Measurements from ENCODE around the gene METAP2. TPM values are rescaled to one million over a fixed set of nuclear protein-coding genes. Genes with fewer than 3 reads are reported as not detected.

Gene METAP2
- polyA plus RNA-seq, 1 experiment = 135 TPM

DNA sequence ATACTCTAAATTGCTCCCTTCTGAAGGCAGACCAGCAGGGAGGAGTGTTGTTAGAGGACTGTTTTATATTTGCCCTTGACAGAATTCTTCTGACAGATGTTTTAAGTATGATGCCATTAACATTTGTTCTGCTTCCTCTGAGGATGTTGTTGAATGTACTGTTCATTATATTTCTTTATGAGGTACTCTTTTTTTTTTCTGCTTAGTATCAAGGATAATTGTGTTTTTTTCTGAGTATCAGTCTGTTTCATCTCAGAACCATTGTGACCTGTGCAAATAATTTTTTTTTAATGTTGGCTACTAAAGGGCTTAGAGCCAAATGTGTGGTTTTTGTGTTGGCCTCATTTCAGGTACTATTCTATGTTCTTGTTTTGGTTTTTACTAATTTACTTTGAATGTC lies 10.6 kb downstream of the METAP2 start:
- no peaks in the 10 kb centered on the region for H3K27me3 ChIP-seq (ENCODE audit: control insufficient read depth, insufficient read depth, low read length)
- ChIA-PET CTCF (no interaction called here), POLR2A (no interaction called here)
- H3K9me3 ChIP-seq (ENCODE audit: control insufficient read depth, insufficient read depth, low read length) = no peaks in the 10 kb centered on the region
- no peak for DNase-seq (ENCODE audit: low read depth, low spot score)
- no peak overlapping the region for H3K4me3 ChIP-seq (ENCODE audit: low read depth, low read length)
- no peak for TF ChIP-seq CTCF (IDR thresholded peaks at IDR 0.05; ENCODE audit: low read depth, low read length)
- no peak overlapping the region for H3K27ac ChIP-seq (ENCODE audit: low read depth, low read length)

GRCh38 chr12:95487024-95487423 lies 13.1 kb downstream of the METAP2 start:
- Histone ChIP-seq H3K4me3 (ENCODE audit: low read depth, low read length) (no peak overlapping the region), H3K27ac (ENCODE audit: low read depth, low read length) (no peak overlapping the region), H3K9me3 (ENCODE audit: control insufficient read depth, insufficient read depth, low read length) (no peaks in the 10 kb centered on the region), H3K27me3 (ENCODE audit: control insufficient read depth, insufficient read depth, low read length) (no peaks in the 10 kb centered on the region)
- no peak for TF ChIP-seq CTCF (IDR thresholded peaks at IDR 0.05; ENCODE audit: low read depth, low read length)
- CTCF ChIA-PET = no interaction called here
- POLR2A ChIA-PET = no interaction called here
- no peak for DNase-seq (ENCODE audit: low read depth, low spot score)

GRCh38 chr12:95492462-95492861 lies 18.5 kb downstream of the METAP2 start:
- ChIA-PET CTCF (no interaction called here), POLR2A (interaction anchor here (1.6 kb wide), 1 partner anchor 19 kb away, joined by 5 read pairs; the partner anchor contains the start of gene METAP2)
- Histone ChIP-seq H3K4me3 (ENCODE audit: low read depth, low read length) (no peak overlapping the region), H3K9me3 (ENCODE audit: control insufficient read depth, insufficient read depth, low read length) (no peaks in the 10 kb centered on the region), H3K27ac (ENCODE audit: low read depth, low read length) (no peak overlapping the region), H3K27me3 (ENCODE audit: control insufficient read depth, insufficient read depth, low read length) (no peaks in the 10 kb centered on the region)
- DNase-seq (ENCODE audit: low read depth, low spot score) = no peak
- no peak for TF ChIP-seq CTCF (IDR thresholded peaks at IDR 0.05; ENCODE audit: low read depth, low read length)

GRCh38 chr12:95494888-95495287 lies 20.9 kb downstream of the METAP2 start:
- Histone ChIP-seq H3K27me3 (ENCODE audit: control insufficient read depth, insufficient read depth, low read length) (no peaks in the 10 kb centered on the region), H3K4me3 (ENCODE audit: low read depth, low read length) (no peak overlapping the region), H3K27ac (ENCODE audit: low read depth, low read length) (no peak overlapping the region), H3K9me3 (ENCODE audit: control insufficient read depth, insufficient read depth, low read length) (peaks cover 3% of the 10 kb centered on the region; the same call in 1 of the 2 replicates)
- ChIA-PET CTCF (no interaction called here), POLR2A (no interaction called here)
- DNase-seq (ENCODE audit: low read depth, low spot score) = no peak
- TF ChIP-seq CTCF (IDR thresholded peaks at IDR 0.05; ENCODE audit: low read depth, low read length) = no peak

DNA sequence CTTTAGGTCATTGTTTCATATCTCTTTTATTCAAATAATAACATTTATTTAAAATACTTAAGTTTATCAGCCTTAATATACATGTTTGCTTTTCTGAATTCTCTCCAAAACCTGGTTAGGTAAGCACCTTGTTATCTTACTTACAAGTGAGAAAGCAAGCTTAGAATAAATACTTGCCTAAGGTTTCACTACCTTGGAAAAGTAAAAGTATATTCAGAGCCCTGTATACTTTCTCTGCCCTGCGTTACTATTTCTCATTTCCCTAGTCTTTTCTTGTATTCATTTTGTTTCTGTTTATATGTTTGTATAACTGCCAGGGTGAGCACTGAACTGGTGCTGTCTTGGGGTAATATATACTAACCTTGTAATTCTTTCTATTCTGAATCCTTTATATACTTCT lies 21.5 kb downstream of the METAP2 start:
- H3K9me3 ChIP-seq (ENCODE audit: control insufficient read depth, insufficient read depth, low read length) = peaks cover 3% of the 10 kb centered on the region; the same call in 1 of the 2 replicates
- H3K27ac ChIP-seq (ENCODE audit: low read depth, low read length) = no peak overlapping the region
- CTCF ChIA-PET = no interaction called here
- DNase-seq (ENCODE audit: low read depth, low spot score) = no peak
- no peaks in the 10 kb centered on the region for H3K27me3 ChIP-seq (ENCODE audit: control insufficient read depth, insufficient read depth, low read length)
- H3K4me3 ChIP-seq (ENCODE audit: low read depth, low read length) = no peak overlapping the region
- TF ChIP-seq CTCF (IDR thresholded peaks at IDR 0.05; ENCODE audit: low read depth, low read length) = no peak
- POLR2A ChIA-PET = no interaction called here
